ENCODE data around the gene IFNL3. TPM values are rescaled to one million over a fixed set of nuclear protein-coding genes. Genes with fewer than 3 reads are reported as not detected.
"Not testable (repeated sequence)": the region's sequence is repeated elsewhere in the genome, so short reads cannot be mapped to it uniquely, and the experiment has no call there.

Gene IFNL3
- polyA plus RNA-seq (2013, experiment 1 of 2; ENCODE audit: insufficient read length): not detected
- not detected for polyA plus RNA-seq (2013, experiment 2 of 2; ENCODE audit: insufficient read length)

- DNase-seq: not testable (repeated sequence)
Observed at GRCh38 chr19:39244410-39245100, at the start of gene IFNL3. IFNL3 (minus strand) TSS chr19:39245006; CDS start chr19:39244967, 39 bp downstream.

- DNase-seq: no peak
Observed at GRCh38 chr19:39293394-39293793, 48.6 kb upstream of the IFNL3 start.

GRCh38 chr19:39284032-39284431, 39.2 kb upstream of the IFNL3 start:
- no peak for DNase-seq

GRCh38 chr19:39282021-39282420, 37.2 kb upstream of the IFNL3 start:
- no peak for DNase-seq

- no peak for DNase-seq
Observed at GRCh38 chr19:39277598-39277997, 32.8 kb upstream of the IFNL3 start.

GRCh38 chr19:39276740-39277139, 31.9 kb upstream of the IFNL3 start:
- no peak for DNase-seq

GRCh38 chr19:39275578-39275977, 30.8 kb upstream of the IFNL3 start:
- DNase-seq: no peak

- not testable (repeated sequence) for DNase-seq
Observed at GRCh38 chr19:39273859-39274258, 29.1 kb upstream of the IFNL3 start.

GRCh38 chr19:39270036-39270871, 25.4 kb upstream of the IFNL3 start:
- no peak for DNase-seq

GRCh38 chr19:39269369-39269768, 24.6 kb upstream of the IFNL3 start:
- DNase-seq: not testable (repeated sequence)

- not testable (repeated sequence) for DNase-seq
Observed at GRCh38 chr19:39268531-39269223, 23.9 kb upstream of the IFNL3 start.

- DNase-seq: not testable (repeated sequence)
Observed at GRCh38 chr19:39268085-39268484, 23.3 kb upstream of the IFNL3 start, which contains the start of gene IFNL2. IFNL2 (plus strand) TSS chr19:39268396; CDS start chr19:39268569, 173 bp downstream.

GRCh38 chr19:39265321-39265916, 20.6 kb upstream of the IFNL3 start:
- no peak for DNase-seq

GRCh38 chr19:39264306-39265290, 19.8 kb upstream of the IFNL3 start:
- no peak for DNase-seq

GRCh38 chr19:39263912-39264305, 19.1 kb upstream of the IFNL3 start:
- DNase-seq: no peak

- DNase-seq: no peak
Observed at GRCh38 chr19:39262496-39262895, 17.7 kb upstream of the IFNL3 start.

- DNase-seq: no peak
Observed at GRCh38 chr19:39261704-39262103, 16.9 kb upstream of the IFNL3 start.

- DNase-seq: no peak
Observed at GRCh38 chr19:39257227-39257626, 12.4 kb upstream of the IFNL3 start.

- no peak for DNase-seq
Observed at GRCh38 chr19:39254531-39255345, 9.9 kb upstream of the IFNL3 start.
